RWPE1 (cell line): ENCODE results near the gene MAGEA2B.
"Not testable (repeated sequence)": the region's sequence is repeated elsewhere in the genome, so short reads cannot be mapped to it uniquely, and the experiment has no call there.

ENCODE experiments used
- CTCF ChIA-PET: fragments of 350-600 bp; sonication (Branson Sonifier 250); formaldehyde crosslinking; extraction: SDS; loops from one replicate; lab custom pipeline; 2021; lab: Yijun Ruan, JAX
- POLR2A ChIA-PET: fragments of 400-600 bp; formaldehyde crosslinking; extraction: SDS; loops from one replicate; lab custom pipeline; 2020; ENCODE audit warnings: antibody characterized with exemption; ENCODE audit not compliant: low non-redundant PET; lab: Yijun Ruan, JAX
- DNase-seq: peaks from one replicate; pipeline ENCODE4 v3.0.0; 2012; ENCODE audit warnings: low spot score
- H3K27ac ChIP-seq: fragments of 450-650 bp; 2 replicates; pipeline ENCODE4 v1.5.1; 2017
- TF ChIP-seq, protein P1 (sequence below): fragments of 450-650 bp; conservative IDR thresholded peaks from 2 replicates; pipeline ENCODE4 v1.5.1; 2017; ENCODE audit warnings: low read depth, mild to moderate bottlenecking

Gene MAGEA2B

DNA sequence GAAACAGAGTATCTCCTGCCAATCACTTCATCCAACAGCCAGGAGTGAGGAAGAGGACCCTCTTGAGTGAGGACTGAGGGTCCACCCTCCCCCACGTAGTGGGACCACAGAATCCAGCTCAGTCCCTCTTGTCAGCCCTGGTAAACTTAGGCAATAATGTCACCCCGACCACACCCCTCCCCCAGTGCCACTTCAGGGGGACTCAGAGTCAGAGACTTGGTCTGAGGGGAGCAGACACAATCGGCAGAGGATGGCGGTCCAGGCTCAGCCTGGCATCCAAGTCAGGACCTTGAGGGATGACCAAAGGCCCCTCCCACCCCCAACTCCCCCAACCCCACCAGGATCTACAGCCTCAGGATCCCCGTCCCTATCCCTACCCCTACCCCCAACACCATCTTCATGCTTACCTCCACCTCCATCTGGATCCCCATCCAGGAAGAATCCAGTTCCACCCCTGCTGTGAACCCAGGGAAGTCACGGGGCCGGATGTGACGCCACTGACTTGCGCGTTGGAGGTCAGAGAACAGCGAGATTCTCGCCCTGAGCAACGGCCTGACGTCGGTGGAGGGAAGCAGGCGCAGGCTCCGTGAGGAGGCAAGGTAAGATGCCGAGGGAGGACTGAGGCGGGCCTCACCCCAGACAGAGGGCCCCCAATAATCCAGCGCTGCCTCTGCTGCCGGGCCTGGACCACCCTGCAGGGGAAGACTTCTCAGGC lies 19.0 kb downstream of the MAGEA2B start, which contains the start of the genes CSAG1 and MAGEA12:
TSS of gene CSAG1 (minus strand) at position 461 of the 715 bp plus-strand sequence. CDS start 1,261 bp downstream, outside the sequence.
TSS of gene MAGEA12 (plus strand) at position 497 of the 715 bp plus-strand sequence. CDS start 2,405 bp downstream, outside the sequence.
- TF ChIP-seq, protein P1, sequence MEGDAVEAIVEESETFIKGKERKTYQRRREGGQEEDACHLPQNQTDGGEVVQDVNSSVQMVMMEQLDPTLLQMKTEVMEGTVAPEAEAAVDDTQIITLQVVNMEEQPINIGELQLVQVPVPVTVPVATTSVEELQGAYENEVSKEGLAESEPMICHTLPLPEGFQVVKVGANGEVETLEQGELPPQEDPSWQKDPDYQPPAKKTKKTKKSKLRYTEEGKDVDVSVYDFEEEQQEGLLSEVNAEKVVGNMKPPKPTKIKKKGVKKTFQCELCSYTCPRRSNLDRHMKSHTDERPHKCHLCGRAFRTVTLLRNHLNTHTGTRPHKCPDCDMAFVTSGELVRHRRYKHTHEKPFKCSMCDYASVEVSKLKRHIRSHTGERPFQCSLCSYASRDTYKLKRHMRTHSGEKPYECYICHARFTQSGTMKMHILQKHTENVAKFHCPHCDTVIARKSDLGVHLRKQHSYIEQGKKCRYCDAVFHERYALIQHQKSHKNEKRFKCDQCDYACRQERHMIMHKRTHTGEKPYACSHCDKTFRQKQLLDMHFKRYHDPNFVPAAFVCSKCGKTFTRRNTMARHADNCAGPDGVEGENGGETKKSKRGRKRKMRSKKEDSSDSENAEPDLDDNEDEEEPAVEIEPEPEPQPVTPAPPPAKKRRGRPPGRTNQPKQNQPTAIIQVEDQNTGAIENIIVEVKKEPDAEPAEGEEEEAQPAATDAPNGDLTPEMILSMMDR: no peak
- POLR2A ChIA-PET: no interaction called here
- CTCF ChIA-PET: no interaction called here
- no peak for DNase-seq
- H3K27ac ChIP-seq: no peak within 1 kb of the TSS

DNA sequence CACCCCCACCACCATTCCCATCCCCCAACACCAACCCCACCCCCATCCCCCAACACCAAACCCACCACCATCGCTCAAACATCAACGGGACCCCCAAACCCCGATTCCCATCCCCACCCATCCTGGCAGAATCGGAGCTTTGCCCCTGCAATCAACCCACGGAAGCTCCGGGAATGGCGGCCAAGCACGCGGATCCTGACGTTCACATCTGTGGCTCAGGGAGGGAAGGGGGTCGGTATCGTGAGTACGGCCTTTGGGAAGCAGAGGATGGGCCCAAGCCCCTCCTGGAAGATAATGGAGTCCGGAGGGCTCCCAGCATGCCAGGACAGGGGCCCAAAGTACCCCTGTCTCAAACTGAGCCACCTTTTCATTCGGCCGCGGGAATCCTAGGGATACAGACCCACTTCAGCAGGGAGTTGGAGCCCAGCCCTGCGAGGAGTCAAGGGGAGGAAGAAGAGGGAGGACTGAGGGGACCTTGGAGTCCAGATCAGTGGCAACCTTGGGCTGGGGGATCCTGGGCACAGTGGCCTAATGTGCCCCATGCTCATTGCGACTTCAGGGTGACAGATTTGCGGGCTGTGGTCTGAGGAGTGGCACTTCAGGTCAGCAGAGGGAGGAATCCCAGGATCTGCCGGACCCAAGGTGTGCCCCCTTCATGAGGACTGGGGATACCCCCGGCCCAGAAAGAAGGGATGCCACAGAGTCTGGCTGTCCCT lies 19.9 kb downstream of the MAGEA2B start:
- CTCF ChIA-PET, POLR2A ChIA-PET, DNase-seq: not testable (repeated sequence)

DNA sequence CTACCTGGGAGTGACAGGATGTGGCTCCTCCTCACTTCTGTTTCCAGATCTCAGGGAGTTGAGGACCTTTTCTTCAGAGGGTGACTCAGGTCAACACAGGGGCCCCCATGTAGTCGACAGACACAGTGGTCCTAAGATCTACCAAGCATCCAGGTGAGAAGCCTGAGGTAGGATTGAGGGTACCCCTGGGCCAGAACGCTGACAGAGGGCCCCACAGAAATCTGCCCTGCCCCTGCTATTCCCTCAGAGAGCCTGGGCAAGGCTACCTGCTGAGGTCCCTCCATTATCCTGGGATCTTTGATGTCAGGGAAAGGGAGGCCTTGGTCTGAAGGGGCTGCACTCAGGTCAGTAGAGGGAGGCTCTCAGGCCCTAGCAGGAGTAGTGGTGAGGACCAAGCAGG lies 20.7 kb downstream of the MAGEA2B start:
- CTCF ChIA-PET: no interaction called here
- TF ChIP-seq, protein P1: no peak
- H3K27ac ChIP-seq: no peak overlapping the region
- POLR2A ChIA-PET: no interaction called here
- no peak for DNase-seq

More for the DNA sequence above, 19.9 kb downstream of the MAGEA2B start:
- H3K27ac ChIP-seq: not testable (repeated sequence)

DNA sequence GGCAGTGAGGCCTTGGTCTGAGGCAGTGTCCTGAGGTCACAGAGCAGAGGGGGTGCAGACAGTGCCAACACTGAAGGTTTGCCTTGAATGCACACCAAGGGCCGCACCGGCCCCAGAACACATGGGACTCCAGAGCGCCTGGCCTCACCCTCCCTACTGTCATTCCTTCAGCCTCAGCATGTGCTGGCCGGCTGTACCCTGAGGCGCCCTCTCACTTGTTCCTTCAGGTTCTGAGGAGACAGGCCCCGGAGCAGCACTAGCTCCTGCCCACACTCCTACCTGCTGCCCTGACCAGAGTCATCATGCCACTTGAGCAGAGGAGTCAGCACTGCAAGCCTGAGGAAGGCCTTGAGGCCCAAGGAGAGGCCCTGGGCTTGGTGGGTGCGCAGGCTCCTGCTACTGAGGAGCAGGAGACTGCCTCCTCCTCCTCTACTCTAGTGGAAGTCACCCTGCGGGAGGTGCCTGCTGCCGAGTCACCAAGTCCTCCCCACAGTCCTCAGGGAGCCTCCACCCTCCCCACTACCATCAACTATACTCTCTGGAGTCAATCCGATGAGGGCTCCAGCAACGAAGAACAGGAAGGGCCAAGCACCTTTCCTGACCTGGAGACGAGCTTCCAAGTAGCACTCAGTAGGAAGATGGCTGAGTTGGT lies 21.6 kb downstream of the MAGEA2B start:
- DNase-seq: no peak
- TF ChIP-seq, protein P1: no peak
- ChIA-PET CTCF (no interaction called here), POLR2A (no interaction called here)
- H3K27ac ChIP-seq: no peak overlapping the region

DNA sequence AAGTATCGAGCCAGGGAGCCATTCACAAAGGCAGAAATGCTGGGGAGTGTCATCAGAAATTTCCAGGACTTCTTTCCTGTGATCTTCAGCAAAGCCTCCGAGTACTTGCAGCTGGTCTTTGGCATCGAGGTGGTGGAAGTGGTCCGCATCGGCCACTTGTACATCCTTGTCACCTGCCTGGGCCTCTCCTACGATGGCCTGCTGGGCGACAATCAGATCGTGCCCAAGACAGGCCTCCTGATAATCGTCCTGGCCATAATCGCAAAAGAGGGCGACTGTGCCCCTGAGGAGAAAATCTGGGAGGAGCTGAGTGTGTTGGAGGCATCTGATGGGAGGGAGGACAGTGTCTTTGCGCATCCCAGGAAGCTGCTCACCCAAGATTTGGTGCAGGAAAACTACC lies 22.1 kb downstream of the MAGEA2B start:
- H3K27ac ChIP-seq, CTCF ChIA-PET, POLR2A ChIA-PET, DNase-seq: not testable (repeated sequence)

DNA sequence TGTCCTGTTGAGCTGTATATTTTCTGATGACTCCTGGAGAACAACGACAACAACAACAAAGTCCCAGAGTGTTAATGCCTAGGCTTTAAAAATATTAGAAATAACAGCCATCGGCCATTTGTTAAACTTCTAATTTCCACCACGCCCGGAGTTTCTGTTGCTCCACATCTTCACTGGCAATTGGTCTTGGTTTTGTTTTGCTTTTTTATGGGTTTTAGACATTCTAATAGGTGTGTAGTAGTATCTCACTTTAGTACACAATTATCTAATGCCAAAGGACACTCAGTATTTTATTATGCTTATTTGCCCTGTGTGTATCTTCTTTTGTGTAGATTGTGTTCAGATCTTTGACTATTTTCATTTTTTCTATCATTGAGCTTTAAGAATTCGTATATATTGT lies 24.1 kb downstream of the MAGEA2B start:
- no peak overlapping the region for H3K27ac ChIP-seq
- ChIA-PET CTCF (no interaction called here), POLR2A (no interaction called here)
- DNase-seq: no peak
- TF ChIP-seq, protein P1: no peak

DNA sequence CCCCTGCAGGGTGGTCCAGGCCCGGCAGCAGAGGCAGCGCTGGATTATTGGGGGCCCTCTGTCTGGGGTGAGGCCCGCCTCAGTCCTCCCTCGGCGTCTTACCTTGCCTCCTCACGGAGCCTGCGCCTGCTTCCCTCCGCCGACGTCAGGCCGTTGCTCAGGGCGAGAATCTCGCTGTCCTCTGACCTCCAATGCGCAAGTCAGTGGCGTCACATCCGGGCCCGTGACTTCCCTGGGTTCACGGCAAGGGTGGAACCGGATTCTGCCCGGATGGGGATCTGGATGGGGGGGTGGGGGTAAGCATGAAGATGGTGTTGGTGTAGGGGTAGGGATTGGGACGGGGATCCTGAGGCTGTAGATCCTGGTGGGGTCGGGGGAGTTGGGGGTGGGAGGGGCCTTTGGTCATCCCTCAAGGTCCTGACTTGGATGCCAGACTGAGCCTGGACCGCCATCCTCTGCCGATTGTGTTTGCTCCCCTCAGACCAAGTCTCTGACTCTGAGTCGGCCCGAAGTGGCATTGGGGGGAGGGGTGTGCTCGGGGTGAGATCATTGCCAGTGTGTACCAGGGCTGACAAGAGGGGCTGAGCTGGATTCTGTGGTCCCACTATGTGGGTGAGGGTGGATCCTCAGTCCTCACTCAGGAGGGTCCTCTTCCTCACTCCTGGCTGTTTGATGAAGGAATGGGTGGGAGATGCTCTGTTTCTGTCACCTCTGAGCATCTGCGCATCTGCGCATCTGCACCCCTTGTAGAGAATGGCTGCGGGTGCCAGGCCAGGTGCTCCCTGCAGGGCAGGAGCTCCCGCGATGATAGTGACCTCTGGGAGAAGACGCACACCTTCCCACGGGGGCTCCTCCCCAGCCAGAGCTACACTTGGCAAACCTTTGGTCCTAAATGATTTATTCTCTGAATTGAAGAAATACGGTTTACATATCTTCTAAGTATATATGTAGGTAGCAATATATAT lies 39.5 kb downstream of the MAGEA2B start, which contains the start of gene MAGEA2:
TSS of gene MAGEA2 (minus strand) at position 157 of the 965 bp plus-strand sequence. CDS start 2,479 bp downstream, outside the sequence.
- H3K27ac ChIP-seq, CTCF ChIA-PET, DNase-seq, POLR2A ChIA-PET: not testable (repeated sequence)

DNA sequence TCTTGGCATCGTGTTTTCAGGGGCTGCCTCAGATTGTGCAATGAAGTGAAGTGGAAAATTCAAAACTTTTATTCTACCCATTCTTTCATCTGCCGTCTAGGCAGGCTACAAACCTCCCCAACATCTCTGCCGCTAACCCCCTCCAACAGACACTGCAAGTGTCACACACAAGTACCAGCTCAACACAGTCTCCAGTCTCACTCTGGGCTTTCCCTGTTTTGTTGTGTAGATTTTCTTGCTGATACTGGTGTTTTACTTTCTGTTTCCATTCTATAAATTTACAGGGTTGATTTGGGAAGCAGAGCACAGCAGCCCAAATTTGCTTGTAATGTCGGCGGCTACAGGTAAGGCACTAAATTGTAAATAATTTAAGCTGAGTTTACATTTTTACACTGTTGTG lies 40.4 kb downstream of the MAGEA2B start:
- CTCF ChIA-PET, DNase-seq, POLR2A ChIA-PET: not testable (repeated sequence)

DNA sequence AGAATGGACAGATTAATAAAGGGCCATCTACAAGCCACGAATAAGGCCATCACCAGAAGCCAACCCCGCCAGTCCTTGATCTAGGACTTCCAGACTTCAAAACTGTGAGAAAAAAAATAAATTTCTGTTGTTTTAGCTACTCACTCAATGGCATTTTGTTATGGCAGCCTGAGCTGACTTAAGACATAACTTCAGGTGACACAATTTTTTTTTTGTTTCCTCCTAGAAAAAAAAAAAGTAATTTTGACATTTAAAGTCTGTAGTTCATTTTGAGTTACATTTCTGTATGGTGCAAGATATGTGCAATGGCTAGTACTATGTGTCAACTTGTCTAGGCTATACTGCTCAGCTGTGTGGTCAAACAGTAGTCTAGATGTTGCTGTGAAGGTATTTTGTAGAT lies 44.5 kb downstream of the MAGEA2B start, which contains the start of gene CSAG3:
TSS of gene CSAG3 (plus strand) at position 301 of the 400 bp plus-strand sequence.
- H3K27ac ChIP-seq, DNase-seq, CTCF ChIA-PET, POLR2A ChIA-PET: not testable (repeated sequence)

More for the DNA sequence above, 40.4 kb downstream of the MAGEA2B start:
- not testable (repeated sequence) for H3K27ac ChIP-seq

DNA sequence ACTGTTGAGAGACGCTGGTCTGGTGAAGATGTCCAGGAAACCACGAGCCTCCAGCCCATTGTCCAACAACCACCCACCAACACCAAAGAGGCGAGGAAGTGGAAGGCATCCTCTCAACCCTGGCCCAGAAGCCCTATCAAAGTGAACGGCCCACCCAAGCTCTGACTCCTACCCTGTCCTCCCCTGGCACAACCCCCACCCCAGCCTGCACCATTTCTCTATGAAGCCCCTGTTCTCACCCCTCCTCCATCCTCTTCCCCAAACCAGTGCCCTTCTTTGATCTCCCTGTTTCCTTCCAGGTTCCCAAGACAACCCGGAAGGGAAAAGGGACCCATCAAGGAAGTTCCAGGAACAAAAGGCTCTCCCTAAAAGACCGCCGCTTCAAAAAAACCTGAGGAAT lies 45.1 kb downstream of the MAGEA2B start:
- H3K27ac ChIP-seq, DNase-seq: not testable (repeated sequence)

DNA sequence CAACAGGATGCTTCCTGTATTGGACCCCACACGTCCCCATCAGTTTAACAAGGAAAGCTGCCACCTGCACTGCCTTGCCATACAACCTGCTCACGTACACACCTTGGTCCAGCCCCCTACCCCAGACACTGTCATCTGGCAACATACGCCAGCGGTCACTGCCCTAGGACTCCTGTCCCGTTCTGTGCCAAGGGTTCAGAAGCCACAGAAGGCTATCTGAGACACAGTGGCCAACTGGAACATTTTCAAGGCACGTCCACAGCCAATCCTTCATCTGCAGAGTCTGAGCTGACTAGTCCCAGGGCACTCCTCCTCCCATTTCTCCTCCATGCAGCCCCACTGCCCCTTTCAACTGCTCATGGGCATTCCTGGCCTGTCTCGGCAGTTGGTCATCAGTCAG lies 47.2 kb downstream of the MAGEA2B start:
- POLR2A ChIA-PET, CTCF ChIA-PET, H3K27ac ChIP-seq, DNase-seq: not testable (repeated sequence)

More for the DNA sequence above, 45.1 kb downstream of the MAGEA2B start:
- POLR2A ChIA-PET, CTCF ChIA-PET: not testable (repeated sequence)
